NCI-H128 (cell line): ENCODE results near the gene FCRL1.

Experiments
- DNase-seq: peaks from one replicate; lab custom pipeline; 2025; ENCODE audit not compliant: unreplicated experiment; lab: John Stamatoyannopoulos, UW

The FCRL1 gene, protein sequence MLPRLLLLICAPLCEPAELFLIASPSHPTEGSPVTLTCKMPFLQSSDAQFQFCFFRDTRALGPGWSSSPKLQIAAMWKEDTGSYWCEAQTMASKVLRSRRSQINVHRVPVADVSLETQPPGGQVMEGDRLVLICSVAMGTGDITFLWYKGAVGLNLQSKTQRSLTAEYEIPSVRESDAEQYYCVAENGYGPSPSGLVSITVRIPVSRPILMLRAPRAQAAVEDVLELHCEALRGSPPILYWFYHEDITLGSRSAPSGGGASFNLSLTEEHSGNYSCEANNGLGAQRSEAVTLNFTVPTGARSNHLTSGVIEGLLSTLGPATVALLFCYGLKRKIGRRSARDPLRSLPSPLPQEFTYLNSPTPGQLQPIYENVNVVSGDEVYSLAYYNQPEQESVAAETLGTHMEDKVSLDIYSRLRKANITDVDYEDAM

GRCh38 chr1:157819896-157820295 lies at the start of gene FCRL1:
Gene FCRL1, minus strand, starts transcription at chr1:157820120. Its CDS starts 83 bp downstream, at chr1:157820037.
- DNase-seq: no peak

GRCh38 chr1:157868654-157869053 lies 48.7 kb upstream of the FCRL1 start:
- DNase-seq: no peak

- no peak for DNase-seq
Observed at GRCh38 chr1:157862114-157863070, 42.5 kb upstream of the FCRL1 start.

GRCh38 chr1:157856538-157856937 lies 36.6 kb upstream of the FCRL1 start:
- DNase-seq: no peak

DNA sequence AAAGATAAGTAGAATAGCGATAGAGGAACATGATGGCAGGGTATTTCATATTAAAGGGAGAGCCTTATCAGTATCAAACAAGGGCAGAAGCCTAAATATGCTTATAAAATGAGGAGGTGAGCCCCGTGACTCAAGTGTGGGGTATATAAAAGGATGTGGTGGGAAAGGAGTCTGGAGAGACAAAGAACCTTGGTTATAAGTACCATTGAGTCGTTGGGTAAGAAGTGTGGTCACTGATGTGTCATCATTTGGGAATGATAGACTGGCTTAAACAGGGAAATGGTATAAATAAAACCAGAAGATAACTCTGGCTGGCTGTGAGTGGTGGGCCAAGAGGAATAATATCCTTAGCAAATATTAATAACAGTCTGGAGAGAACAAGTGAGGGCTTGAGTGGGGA lies 32.6 kb upstream of the FCRL1 start:
- no peak for DNase-seq

DNA sequence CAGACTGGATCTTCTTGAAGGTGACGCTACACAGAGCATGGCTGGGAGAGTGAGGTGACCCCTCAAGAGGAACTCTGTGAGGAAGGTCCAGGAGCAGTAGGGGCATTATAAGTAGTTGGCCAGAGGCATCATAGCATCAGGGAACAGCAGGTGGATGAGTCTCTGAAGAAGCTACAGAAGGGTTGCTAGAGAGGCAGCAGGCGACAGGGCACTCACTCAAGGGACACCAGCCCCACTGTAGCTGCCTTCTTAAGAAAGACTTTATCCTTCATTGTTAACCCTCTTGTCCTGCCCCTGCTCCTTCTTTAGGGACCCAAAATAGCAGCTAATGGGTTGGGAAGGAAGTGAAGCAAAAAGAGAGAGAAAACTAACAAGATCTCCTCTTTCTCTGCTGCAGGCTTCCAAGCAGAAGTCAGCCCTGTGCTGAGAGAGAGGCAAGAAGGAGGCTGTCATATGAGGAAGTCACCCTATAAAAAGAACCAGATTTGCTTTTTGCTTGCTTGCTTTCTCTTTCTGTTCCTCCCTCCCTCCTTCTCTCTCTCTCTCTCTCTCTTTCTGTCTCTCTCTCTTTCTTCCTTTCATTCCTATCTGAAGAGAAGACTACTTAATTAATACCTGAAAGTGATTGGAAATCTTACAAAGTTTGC lies 29.4 kb upstream of the FCRL1 start:
- DNase-seq: no peak

DNA sequence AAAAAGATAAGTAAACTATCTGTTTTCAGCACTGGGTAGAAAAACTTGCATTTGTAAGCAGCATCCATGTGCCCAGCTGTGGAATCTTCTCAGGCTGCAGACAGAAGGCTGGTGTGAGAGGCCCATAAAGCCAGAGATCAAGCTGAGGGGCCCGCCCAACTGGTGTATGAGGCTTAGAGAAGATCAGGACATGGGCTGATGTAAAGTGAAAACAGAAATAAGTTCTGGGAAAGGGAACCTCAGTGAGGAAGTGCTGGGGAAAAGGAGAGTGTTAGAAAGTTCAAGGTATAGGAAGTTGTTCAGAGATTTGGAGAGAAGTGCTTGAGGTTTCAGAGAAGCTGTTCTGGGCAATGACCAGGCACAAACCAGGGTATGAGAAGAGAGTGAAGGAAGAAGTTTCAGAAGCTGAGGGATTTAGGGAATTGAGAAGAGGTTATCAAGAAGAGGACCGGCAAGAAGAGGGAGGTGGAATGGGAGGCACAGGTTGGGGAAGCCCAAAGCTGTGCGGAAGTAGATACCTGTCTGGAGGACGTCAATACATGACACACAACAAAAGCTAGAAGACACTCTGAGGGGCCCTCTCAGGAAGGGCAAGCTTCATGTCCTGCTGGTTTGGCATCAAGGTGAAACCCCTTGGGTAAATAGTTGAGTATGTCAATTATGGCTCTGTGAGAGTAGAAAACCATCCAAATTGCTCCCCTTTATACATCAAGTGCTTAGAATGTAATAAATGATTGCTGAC lies 24.3 kb upstream of the FCRL1 start:
- DNase-seq: no peak

DNA sequence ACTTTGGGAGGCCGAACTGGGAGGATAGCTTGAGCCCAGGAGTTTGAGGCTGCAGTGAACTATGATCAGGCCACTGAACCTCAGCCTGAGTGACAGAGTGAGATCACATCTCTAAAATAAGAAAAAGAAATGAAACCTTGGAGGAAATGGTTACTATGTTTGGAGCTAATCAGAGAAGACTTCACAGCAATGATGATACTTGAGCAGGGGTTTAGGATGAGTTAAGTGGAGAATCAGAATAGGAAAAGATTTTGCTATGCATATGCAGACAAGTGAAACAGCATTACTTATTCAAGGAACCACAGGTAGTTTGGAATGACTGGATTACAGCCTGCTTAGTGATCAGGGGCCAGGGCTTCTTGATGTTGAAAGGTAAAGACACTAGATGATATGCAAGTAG lies 23.0 kb upstream of the FCRL1 start:
- no peak for DNase-seq

DNA sequence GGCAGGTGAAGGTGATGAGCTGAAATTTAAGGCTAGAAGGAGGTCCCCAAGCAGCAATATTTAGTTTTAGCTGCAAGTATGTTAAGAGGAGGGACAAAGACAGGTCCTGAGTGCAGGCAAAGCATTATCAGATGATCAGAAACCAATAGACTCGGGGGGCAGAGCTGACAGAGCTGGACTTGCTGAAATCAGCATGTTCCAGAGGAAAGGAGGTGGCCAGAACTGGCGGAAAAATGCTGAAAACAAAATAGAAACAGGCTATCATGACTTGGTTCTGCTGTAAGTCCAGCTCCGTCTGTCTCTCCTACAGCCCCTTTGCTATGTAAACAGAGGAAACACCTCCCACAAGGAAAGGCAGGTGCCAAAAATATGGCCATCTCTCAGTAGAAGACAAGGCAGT lies 21.8 kb upstream of the FCRL1 start, which contains the start of gene CD5L:
CD5L (minus strand) TSS at position 101 of the 400 bp plus-strand sequence. CDS start 107 bp downstream, outside the sequence.
- DNase-seq: no peak

DNA sequence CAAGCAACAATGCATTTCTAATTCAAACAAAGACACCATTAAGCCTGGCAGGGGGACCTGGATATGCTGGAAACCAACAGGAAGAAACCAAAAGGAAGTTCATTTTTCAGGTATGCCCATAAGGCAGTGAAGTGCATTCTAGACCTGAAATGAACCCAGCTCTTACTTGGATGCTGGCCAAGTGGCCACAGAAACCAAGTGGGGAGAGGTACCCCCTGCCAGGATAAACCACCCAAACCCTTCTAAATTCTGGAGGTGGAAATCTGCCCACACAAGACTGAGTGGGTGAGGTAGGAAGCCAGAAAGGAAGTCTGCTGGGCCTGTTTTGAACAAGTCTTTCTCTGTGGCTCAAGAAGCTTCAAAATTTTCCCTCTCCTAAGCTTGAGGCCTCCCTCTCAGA lies 19.0 kb upstream of the FCRL1 start:
- DNase-seq: no peak

DNA sequence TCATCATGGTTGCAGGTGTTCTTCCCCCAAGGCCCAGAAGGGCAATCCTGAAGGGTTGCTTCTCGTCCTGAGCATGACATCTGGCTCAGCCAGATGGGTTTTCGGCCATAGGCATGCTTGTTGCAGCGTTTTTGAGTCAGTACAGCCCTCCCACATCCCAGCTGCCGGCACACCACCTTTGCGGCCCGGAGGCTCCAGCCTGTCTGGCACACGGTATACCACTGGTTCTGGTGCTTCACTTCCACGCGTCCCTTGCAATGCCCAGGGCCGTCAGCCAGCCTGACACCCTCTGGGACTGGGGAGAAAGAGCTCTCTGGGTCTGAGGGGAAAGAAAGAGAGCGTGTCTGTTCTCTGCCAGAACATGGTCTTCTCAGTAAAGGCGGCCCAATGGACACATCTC lies 14.5 kb upstream of the FCRL1 start:
- DNase-seq: no peak

- no peak for DNase-seq
Observed at GRCh38 chr1:157833145-157833544, 13.2 kb upstream of the FCRL1 start.

GRCh38 chr1:157831968-157832626 lies 12.2 kb upstream of the FCRL1 start:
- DNase-seq: no peak

DNA sequence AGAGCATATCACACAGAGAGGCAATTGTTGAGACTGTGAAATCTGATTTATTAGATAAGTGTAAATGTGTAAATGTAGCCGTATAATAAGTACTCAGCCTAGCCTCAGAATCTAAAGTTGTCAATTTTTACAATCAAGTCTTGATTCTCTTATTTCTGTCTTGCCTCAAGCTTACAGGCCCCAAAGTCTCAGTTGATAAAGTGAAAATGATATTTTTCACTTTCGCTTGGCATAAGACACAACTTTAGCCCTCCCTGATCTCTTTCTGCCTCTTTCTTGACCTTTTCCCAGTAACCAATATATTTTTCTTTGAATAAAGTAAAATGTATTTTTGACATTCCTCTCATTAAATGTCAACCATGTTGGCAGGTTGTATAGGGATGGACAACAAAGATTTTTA lies 11.0 kb upstream of the FCRL1 start:
- no peak for DNase-seq

- no peak for DNase-seq
Observed at GRCh38 chr1:157829711-157830110, 9.8 kb upstream of the FCRL1 start.

DNA sequence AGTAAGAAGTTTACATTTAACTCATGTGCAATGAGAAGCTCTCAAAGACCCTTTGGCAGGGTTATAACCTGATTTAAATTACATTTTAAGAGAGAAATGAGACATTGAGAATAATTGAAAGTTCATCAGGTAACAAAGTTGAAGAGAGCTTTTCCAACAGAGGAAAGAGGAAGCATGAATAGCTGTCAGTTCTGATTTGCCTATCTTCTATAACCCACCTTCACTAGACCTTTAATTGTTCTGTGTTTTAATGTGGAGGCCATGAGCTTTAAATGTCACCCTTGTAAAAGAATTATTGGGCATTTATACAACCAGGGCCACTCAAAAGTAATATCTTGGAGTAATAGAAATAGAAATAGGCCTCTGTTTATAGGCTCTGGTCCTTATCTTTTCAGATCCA lies 9.3 kb upstream of the FCRL1 start:
- DNase-seq: no peak

DNA sequence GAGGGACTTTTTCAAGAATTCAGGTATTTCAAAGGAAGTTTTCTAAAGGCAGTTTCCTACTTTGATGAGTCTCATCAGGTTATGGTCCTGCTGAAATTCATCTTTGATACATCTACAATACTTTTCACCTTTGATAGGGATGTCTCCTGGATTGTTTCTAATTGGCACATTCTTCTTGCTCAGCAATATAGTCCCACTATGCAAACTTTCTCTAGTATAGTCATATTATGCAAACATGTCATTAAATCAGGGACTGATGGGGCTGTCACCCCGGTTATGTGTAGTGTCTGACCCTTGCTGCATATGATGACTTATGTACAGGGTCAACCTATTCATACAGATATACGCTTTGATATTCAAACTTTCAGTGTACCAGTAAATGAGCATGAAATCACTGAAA lies 379 bp upstream of the FCRL1 start:
- no peak for DNase-seq

GRCh38 chr1:157819215-157819614 lies 705 bp downstream of the FCRL1 start:
- no peak for DNase-seq

GRCh38 chr1:157813269-157813668 lies 6.7 kb downstream of the FCRL1 start:
- DNase-seq: no peak
